HepG2 (cell line): ENCODE measurements around the gene CACNB4. TPM values are rescaled to one million over a fixed set of nuclear protein-coding genes. Genes with fewer than 3 reads are reported as not detected.

Experiments
- DRAP1 ChIP-seq: IDR thresholded peaks from 2 replicates; pipeline ENCODE4 v1.6.1; 2016; ENCODE audit warnings: missing genetic modification reagents, missing compliant biosample characterization
- HNF1A ChIP-seq, 2 experiments: sonication (generic) in 1 of 2; formaldehyde crosslinking in 1 of 2; IDR thresholded peaks; 2 replicates each; pipeline versions ENCODE4 v1.4.0 to v1.6.1; 2016 to 2020; ENCODE audit warnings: borderline replicate concordance in 1 of 2, low read depth in 1 of 2, mild to moderate bottlenecking in 1 of 2, missing genetic modification reagents in 1 of 2
- KAT2B ChIP-seq: fragments of 150-350 bp; IDR thresholded peaks from 2 replicates; pipeline ENCODE4 v1.6.1; 2014; ENCODE audit warnings: low read depth, low read length, borderline replicate concordance
- KDM2A ChIP-seq: sonication (generic); formaldehyde crosslinking; IDR thresholded peaks from 2 replicates; pipeline ENCODE4 v1.4.0; 2020; ENCODE audit warnings: low read depth, missing genetic modification reagents, borderline replicate concordance
- KLF16 ChIP-seq, 2 experiments: sonication (generic) in 1 of 2; formaldehyde crosslinking in 1 of 2; IDR thresholded peaks; 2 replicates each; pipeline versions ENCODE4 v1.6.1 to v1.8.0; 2016 to 2023; ENCODE audit warnings: missing genetic modification reagents in 2 of 2, missing compliant biosample characterization in 1 of 2
- ZBTB14 ChIP-seq: sonication (generic); formaldehyde crosslinking; IDR thresholded peaks from 2 replicates; pipeline ENCODE4 v1.4.0; 2020; ENCODE audit warnings: missing genetic modification reagents
- ZNF264 ChIP-seq: sonication (generic); formaldehyde crosslinking; IDR thresholded peaks from 2 replicates; pipeline ENCODE4 v1.4.0; 2020; ENCODE audit warnings: missing genetic modification reagents
- ZNF276 ChIP-seq: sonication (generic); formaldehyde crosslinking; IDR thresholded peaks from 2 replicates; pipeline ENCODE4 v1.4.0; 2020; ENCODE audit warnings: mild to moderate bottlenecking, low read depth, missing genetic modification reagents
- ZNF343 ChIP-seq: sonication (generic); formaldehyde crosslinking; IDR thresholded peaks from 2 replicates; pipeline ENCODE4 v1.4.0; 2020; ENCODE audit warnings: mild to moderate bottlenecking, missing genetic modification reagents
- ZNF530 ChIP-seq: sonication (generic); formaldehyde crosslinking; IDR thresholded peaks from 2 replicates; pipeline ENCODE4 v1.5.0; 2020; ENCODE audit warnings: low read depth, mild to moderate bottlenecking, missing genetic modification reagents
- polyA plus RNA-seq, 8 experiments: library from polyadenylated mRNA; depleted of rRNA in 3 of 8; stranded (reverse) in 7 of 8; unstranded in 1 of 8; fragments of >200 nt; fragmentation: Illumina TruSeq in 4 of 8; extraction: Trizol in 4 of 8; gene quantifications; 2 replicates each; pipeline versions ENCODE4 v1.2.1 to v1.2.3, GENCODE V29; 2011 to 2016; ENCODE audit warnings: low read depth in 4 of 8, missing spikeins in 1 of 8, mixed read lengths in 1 of 8; ENCODE audit not compliant: insufficient read depth in 1 of 8
- total RNA-seq, 5 experiments: library from RNA; depleted of rRNA; stranded (reverse); fragments of >200 nt; fragmentation: Illumina TruSeq; extraction: Trizol; gene quantifications; 2 replicates each; pipeline ENCODE4 v1.2.3, GENCODE V29; 2016; ENCODE audit warnings: low read depth in 1 of 5

CACNB4 gene
- total and polyA plus RNA-seq, 2 of the 13 experiments (the other 11 are each of a cell fraction or from before 2014, with no cell fraction given): 5.1 to 14.3 TPM

- TF ChIP-seq ZNF276 (CRISPR knock-in tag): no peak
- no peak for TF ChIP-seq KAT2B
- no peak for TF ChIP-seq KDM2A (CRISPR knock-in tag)
- TF ChIP-seq ZNF343 (CRISPR knock-in tag): no peak
- no peak for TF ChIP-seq ZBTB14 (CRISPR knock-in tag)
- TF ChIP-seq KLF16 (CRISPR knock-in tag; IDR thresholded peaks at IDR 0.05): no peak
- TF ChIP-seq ZNF530 (CRISPR knock-in tag): no peak
- TF ChIP-seq ZNF264: no peak
- peak; percentile 72; the same call in 1 of the 2 replicates for TF ChIP-seq HNF1A (IDR thresholded peaks at IDR 0.05; ENCODE audit: low read depth)
- TF ChIP-seq HNF1A (CRISPR knock-in tag; IDR thresholded peaks at IDR 0.05; ENCODE audit: borderline replicate concordance): peak; percentile 77; the same call in 1 of the 2 replicates
- TF ChIP-seq DRAP1 (CRISPR knock-in tag): 0 out of 2 replicates have a peak, but pooled peaks have one; percentile 14
These were observed 123.1 kb downstream of the CACNB4 start (continued) for GRCh38 chr2:151975460-151976414.
